ENCODE data around the gene MECP2. TPM values are rescaled to one million over a fixed set of nuclear protein-coding genes. Genes with fewer than 3 reads are reported as not detected.
A peak's percentile ranks its signal among the peaks of the same experiment; 100 is the strongest.
"Not testable (repeated sequence)": the region's sequence is repeated elsewhere in the genome, so short reads cannot be mapped to it uniquely, and the experiment has no call there.

Gene MECP2
- total RNA-seq, result 65.7 TPM

DNA sequence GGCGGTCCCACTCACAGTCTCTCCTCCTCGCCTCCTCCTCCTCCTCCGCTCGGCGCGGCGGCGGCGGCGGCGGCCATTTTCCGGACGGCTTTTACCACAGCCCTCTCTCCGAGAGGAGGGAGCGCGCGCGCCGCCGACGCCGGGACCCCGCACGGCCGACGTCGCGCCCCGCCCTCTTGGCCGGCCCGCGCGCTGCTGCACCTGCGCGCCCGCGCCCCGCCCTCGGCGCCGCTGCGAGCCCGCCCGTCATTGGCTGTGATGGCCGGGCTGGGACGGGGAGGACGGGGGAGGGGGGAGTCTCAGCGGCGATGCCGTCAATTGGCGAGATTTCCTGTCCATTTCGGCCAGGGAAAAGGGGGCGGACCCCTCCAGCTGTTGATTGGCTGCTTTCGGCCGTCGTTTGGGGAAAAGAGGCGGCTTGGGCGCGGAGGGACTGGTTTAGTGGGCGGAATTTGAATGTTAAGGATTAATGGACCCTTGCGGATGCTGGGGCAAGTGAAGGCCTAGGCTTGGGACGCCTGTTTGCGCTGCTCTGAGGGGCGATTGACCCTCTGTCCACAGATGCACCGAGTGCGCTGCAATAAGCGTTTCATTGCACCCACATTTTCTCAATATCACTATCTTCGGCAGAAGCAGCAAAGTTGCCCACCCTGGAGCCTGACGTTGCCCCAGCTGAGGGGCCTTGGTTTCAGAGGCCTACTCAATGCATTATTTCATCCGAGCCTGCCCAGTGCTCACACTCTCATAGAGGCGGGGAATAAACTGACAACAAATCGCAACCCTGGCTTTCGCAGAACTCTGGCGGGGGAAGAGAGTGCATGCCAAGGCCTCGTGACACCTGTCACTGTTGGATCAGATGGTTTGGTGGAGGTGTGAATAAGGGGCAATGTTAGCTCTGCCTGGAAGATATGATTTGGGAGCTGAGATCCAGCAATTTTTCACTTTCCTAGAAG lies at the start of gene MECP2:
MECP2 (minus strand) TSS at position 129 of the 953 bp plus-strand sequence.
- intact Hi-C loops (cut with DNase I), result loop anchor here (2.0 to 5.0 kb wide), 2 partner anchors 46 to 79 kb away; partner anchors contain the start of gene IRAK1
- H3K4me1 ChIP-seq, result peaks cover 0 to 9% of the 10 kb centered on the region in 2 donors
- peak within 1 kb of the TSS; percentile 98 to 99 for H3K27ac ChIP-seq
- no peaks in the 10 kb centered on the region for H3K27me3 ChIP-seq
- H3K4me3 ChIP-seq, result peak within 1 kb of the TSS; percentile 66 to 94
- H3K9me3 ChIP-seq, result no peaks in the 10 kb centered on the region
- DNase-seq (ENCODE audit: low spot score in 2 of 2), result peak; percentile 71 to 94
- H3K36me3 ChIP-seq, result no peaks in the 10 kb centered on the region
- TF ChIP-seq, protein P1, sequence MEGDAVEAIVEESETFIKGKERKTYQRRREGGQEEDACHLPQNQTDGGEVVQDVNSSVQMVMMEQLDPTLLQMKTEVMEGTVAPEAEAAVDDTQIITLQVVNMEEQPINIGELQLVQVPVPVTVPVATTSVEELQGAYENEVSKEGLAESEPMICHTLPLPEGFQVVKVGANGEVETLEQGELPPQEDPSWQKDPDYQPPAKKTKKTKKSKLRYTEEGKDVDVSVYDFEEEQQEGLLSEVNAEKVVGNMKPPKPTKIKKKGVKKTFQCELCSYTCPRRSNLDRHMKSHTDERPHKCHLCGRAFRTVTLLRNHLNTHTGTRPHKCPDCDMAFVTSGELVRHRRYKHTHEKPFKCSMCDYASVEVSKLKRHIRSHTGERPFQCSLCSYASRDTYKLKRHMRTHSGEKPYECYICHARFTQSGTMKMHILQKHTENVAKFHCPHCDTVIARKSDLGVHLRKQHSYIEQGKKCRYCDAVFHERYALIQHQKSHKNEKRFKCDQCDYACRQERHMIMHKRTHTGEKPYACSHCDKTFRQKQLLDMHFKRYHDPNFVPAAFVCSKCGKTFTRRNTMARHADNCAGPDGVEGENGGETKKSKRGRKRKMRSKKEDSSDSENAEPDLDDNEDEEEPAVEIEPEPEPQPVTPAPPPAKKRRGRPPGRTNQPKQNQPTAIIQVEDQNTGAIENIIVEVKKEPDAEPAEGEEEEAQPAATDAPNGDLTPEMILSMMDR (IDR thresholded peaks at IDR 0.05), result no peak

DNA sequence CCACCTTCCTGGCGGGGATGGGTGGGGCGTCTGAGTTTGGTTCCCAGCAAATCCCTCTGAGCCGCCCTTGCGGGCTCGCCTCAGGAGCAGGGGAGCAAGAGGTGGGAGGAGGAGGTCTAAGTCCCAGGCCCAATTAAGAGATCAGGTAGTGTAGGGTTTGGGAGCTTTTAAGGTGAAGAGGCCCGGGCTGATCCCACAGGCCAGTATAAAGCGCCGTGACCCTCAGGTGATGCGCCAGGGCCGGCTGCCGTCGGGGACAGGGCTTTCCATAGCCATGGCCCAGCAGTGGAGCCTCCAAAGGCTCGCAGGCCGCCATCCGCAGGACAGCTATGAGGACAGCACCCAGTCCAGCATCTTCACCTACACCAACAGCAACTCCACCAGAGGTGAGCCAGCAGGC lies 46.5 kb upstream of the MECP2 start, which contains the start of gene OPN1LW:
OPN1LW (plus strand) TSS at position 234 of the 400 bp plus-strand sequence; CDS start at position 275, 41 bp downstream.
- intact Hi-C loops (cut with DNase I); H3K27me3 ChIP-seq; H3K27ac ChIP-seq; H3K4me3 ChIP-seq; H3K9me3 ChIP-seq; H3K36me3 ChIP-seq; H3K4me1 ChIP-seq: not testable (repeated sequence)
- peak in 1 of 2 donors; percentile 53 for DNase-seq (ENCODE audit: low spot score in 2 of 2)

DNA sequence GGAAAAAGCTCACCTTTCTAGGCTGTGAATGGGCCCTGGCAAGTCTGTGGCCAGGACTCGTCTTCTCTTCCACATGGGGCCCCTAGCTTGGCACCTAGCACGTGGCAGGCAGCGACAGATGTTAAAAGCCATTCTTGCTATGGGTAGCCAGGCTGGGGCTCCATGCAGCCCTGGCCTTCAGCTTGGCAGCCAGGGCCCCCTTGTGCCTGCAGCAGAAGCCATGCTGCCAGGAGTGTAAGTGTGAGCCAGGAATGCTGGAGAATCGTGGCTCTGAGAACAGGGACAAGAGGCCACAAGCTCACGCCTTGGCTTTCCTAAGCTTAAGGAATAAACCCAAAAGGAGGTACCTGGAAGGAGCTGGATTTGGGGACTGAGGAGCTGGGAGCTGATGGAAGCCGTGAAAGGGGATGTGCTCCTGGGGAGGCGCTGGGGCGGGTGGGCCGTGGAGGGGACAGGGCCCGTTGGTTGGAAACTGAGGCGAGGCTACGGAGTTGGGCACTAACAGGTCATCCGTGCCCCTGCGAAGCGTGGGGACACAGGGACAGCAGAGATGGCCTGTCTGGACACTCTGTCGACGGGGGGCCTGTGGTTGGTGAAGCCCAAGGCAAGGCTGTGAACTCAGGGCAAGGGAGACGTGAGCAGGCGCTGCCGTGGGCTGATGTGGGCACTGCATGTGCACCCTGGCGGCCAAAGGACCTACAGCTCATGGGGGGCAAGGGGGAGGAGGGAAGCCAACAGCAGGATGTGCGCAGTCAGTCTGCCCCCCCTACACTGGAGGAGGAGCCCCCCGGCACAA lies 45.6 kb upstream of the MECP2 start:
- Histone ChIP-seq H3K27ac (no peak overlapping the region), H3K4me3 (no peak overlapping the region), H3K27me3 (no peaks in the 10 kb centered on the region), H3K36me3 (no peaks in the 10 kb centered on the region), H3K9me3 (no peaks in the 10 kb centered on the region), H3K4me1 (no peaks in the 10 kb centered on the region)
- no peak for DNase-seq (ENCODE audit: low spot score in 2 of 2)
- TF ChIP-seq, protein P1 (IDR thresholded peaks at IDR 0.05), result no peak
- intact Hi-C loops (cut with DNase I), result no loop called here

DNA sequence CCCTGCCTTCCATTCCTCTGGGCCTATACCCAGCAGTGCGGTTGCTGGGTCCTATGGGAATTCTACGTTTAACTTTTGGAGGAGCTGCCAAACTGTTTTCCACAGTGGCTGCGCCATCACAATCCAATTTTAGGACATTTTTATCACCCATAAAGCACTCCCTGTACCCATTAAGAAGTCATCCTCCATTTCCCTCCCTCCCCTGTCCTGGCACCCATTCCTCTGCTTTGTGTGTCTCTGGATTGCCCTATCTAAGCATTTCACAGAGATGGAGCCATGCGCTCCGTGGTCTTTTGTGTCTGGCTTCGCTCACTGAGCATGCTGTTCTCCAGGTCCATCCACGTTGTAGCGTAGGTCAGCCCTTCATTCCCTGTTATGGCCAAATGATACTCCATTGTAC lies 44.9 kb upstream of the MECP2 start:
- no peaks in the 10 kb centered on the region for H3K36me3 ChIP-seq
- intact Hi-C loops (cut with DNase I), result no loop called here

DNA sequence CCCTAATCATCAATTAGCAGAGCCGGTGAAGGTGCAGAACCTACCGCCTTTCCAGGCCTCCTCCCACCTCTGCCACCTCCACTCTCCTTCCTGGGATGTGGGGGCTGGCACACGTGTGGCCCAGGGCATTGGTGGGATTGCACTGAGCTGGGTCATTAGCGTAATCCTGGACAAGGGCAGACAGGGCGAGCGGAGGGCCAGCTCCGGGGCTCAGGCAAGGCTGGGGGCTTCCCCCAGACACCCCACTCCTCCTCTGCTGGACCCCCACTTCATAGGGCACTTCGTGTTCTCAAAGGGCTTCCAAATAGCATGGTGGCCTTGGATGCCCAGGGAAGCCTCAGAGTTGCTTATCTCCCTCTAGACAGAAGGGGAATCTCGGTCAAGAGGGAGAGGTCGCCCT lies 43.2 kb upstream of the MECP2 start:
- Histone ChIP-seq H3K27ac (no peak overlapping the region), H3K36me3 (no peaks in the 10 kb centered on the region), H3K4me3 (no peak overlapping the region), H3K9me3 (no peaks in the 10 kb centered on the region), H3K4me1 (no peaks in the 10 kb centered on the region), H3K27me3 (no peaks in the 10 kb centered on the region)
- no peak for DNase-seq (ENCODE audit: low spot score in 2 of 2)
- intact Hi-C loops (cut with DNase I), result no loop called here
- TF ChIP-seq, protein P1 (IDR thresholded peaks at IDR 0.05), result no peak

More for the DNA sequence above, 44.9 kb upstream of the MECP2 start:
- Histone ChIP-seq H3K4me3 (no peak overlapping the region), H3K9me3 (no peaks in the 10 kb centered on the region), H3K27me3 (no peaks in the 10 kb centered on the region), H3K4me1 (no peaks in the 10 kb centered on the region), H3K27ac (no peak overlapping the region)
- no peak for DNase-seq (ENCODE audit: low spot score in 2 of 2)
- TF ChIP-seq, protein P1 (IDR thresholded peaks at IDR 0.05), result no peak
